Measurements from ENCODE around the gene TAF1C. TPM values are rescaled to one million over a fixed set of nuclear protein-coding genes. Genes with fewer than 3 reads are reported as not detected.

TAF1C gene
- total and polyA plus RNA-seq, 2 experiments from 2014 or later: 37.2 to 57.4 TPM

DNA sequence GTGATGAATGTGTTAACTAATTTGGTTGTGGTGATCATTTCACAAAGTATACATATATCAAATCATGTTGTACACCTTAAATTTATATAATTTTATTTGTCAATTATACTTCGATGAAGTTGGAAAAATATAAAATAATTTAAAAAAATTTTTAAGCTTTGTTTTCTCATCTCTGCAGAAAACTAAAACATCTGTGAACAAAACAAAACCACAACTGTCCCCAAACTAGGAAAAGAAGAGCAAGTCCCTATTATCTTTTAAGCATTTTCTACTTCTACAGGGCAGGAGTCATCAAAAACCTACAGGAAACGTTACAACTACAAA is 48.4 kb downstream of the TAF1C start (continued):
- TF ChIP-seq, protein P1, sequence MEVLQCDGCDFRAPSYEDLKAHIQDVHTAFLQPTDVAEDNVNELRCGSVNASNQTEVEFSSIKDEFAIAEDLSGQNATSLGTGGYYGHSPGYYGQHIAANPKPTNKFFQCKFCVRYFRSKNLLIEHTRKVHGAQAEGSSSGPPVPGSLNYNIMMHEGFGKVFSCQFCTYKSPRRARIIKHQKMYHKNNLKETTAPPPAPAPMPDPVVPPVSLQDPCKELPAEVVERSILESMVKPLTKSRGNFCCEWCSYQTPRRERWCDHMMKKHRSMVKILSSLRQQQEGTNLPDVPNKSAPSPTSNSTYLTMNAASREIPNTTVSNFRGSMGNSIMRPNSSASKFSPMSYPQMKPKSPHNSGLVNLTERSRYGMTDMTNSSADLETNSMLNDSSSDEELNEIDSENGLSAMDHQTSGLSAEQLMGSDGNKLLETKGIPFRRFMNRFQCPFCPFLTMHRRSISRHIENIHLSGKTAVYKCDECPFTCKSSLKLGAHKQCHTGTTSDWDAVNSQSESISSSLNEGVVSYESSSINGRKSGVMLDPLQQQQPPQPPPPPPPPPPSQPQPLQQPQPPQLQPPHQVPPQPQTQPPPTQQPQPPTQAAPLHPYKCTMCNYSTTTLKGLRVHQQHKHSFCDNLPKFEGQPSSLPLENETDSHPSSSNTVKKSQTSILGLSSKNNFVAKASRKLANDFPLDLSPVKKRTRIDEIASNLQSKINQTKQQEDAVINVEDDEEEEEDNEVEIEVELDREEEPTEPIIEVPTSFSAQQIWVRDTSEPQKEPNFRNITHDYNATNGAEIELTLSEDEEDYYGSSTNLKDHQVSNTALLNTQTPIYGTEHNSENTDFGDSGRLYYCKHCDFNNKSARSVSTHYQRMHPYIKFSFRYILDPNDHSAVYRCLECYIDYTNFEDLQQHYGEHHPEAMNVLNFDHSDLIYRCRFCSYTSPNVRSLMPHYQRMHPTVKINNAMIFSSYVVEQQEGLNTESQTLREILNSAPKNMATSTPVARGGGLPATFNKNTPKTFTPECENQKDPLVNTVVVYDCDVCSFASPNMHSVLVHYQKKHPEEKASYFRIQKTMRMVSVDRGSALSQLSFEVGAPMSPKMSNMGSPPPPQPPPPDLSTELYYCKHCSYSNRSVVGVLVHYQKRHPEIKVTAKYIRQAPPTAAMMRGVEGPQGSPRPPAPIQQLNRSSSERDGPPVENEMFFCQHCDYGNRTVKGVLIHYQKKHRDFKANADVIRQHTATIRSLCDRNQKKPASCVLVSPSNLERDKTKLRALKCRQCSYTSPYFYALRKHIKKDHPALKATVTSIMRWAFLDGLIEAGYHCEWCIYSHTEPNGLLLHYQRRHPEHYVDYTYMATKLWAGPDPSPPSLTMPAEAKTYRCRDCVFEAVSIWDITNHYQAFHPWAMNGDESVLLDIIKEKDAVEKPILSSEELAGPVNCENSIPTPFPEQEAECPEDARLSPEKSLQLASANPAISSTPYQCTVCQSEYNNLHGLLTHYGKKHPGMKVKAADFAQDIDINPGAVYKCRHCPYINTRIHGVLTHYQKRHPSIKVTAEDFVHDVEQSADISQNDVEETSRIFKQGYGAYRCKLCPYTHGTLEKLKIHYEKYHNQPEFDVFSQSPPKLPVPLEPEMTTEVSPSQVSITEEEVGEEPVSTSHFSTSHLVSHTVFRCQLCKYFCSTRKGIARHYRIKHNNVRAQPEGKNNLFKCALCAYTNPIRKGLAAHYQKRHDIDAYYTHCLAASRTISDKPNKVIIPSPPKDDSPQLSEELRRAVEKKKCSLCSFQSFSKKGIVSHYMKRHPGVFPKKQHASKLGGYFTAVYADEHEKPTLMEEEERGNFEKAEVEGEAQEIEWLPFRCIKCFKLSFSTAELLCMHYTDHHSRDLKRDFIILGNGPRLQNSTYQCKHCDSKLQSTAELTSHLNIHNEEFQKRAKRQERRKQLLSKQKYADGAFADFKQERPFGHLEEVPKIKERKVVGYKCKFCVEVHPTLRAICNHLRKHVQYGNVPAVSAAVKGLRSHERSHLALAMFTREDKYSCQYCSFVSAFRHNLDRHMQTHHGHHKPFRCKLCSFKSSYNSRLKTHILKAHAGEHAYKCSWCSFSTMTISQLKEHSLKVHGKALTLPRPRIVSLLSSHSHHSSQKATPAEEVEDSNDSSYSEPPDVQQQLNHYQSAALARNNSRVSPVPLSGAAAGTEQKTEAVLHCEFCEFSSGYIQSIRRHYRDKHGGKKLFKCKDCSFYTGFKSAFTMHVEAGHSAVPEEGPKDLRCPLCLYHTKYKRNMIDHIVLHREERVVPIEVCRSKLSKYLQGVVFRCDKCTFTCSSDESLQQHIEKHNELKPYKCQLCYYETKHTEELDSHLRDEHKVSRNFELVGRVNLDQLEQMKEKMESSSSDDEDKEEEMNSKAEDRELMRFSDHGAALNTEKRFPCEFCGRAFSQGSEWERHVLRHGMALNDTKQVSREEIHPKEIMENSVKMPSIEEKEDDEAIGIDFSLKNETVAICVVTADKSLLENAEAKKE (CRISPR knock-in tag; IDR thresholded peaks at IDR 0.05): no peak
- TF ChIP-seq STAT1 (IDR thresholded peaks at IDR 0.05; ENCODE audit: unreplicated experiment): no peak
- TF ChIP-seq NANOG (IDR thresholded peaks at IDR 0.05; ENCODE audit: borderline replicate concordance): no peak
- TF ChIP-seq, protein P2, sequence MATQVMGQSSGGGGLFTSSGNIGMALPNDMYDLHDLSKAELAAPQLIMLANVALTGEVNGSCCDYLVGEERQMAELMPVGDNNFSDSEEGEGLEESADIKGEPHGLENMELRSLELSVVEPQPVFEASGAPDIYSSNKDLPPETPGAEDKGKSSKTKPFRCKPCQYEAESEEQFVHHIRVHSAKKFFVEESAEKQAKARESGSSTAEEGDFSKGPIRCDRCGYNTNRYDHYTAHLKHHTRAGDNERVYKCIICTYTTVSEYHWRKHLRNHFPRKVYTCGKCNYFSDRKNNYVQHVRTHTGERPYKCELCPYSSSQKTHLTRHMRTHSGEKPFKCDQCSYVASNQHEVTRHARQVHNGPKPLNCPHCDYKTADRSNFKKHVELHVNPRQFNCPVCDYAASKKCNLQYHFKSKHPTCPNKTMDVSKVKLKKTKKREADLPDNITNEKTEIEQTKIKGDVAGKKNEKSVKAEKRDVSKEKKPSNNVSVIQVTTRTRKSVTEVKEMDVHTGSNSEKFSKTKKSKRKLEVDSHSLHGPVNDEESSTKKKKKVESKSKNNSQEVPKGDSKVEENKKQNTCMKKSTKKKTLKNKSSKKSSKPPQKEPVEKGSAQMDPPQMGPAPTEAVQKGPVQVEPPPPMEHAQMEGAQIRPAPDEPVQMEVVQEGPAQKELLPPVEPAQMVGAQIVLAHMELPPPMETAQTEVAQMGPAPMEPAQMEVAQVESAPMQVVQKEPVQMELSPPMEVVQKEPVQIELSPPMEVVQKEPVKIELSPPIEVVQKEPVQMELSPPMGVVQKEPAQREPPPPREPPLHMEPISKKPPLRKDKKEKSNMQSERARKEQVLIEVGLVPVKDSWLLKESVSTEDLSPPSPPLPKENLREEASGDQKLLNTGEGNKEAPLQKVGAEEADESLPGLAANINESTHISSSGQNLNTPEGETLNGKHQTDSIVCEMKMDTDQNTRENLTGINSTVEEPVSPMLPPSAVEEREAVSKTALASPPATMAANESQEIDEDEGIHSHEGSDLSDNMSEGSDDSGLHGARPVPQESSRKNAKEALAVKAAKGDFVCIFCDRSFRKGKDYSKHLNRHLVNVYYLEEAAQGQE (IDR thresholded peaks at IDR 0.05; ENCODE audit: unreplicated experiment): no peak
- TF ChIP-seq, protein P3, sequence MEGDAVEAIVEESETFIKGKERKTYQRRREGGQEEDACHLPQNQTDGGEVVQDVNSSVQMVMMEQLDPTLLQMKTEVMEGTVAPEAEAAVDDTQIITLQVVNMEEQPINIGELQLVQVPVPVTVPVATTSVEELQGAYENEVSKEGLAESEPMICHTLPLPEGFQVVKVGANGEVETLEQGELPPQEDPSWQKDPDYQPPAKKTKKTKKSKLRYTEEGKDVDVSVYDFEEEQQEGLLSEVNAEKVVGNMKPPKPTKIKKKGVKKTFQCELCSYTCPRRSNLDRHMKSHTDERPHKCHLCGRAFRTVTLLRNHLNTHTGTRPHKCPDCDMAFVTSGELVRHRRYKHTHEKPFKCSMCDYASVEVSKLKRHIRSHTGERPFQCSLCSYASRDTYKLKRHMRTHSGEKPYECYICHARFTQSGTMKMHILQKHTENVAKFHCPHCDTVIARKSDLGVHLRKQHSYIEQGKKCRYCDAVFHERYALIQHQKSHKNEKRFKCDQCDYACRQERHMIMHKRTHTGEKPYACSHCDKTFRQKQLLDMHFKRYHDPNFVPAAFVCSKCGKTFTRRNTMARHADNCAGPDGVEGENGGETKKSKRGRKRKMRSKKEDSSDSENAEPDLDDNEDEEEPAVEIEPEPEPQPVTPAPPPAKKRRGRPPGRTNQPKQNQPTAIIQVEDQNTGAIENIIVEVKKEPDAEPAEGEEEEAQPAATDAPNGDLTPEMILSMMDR (conservative IDR thresholded peaks at IDR 0.05; ENCODE audit: low read depth in 2 of 2): no peak
- no peak for TF ChIP-seq EZH2phosphoT487 (IDR thresholded peaks at IDR 0.05; ENCODE audit: unreplicated experiment)
- no peak for TF ChIP-seq JUNB (IDR thresholded peaks at IDR 0.05; ENCODE audit: unreplicated experiment)

Data from GM23338 (cell line).